K562 (cell line): ENCODE data around the gene PPP4R3A. TPM values are rescaled to one million over a fixed set of nuclear protein-coding genes. Genes with fewer than 3 reads are reported as not detected.
A peak's percentile ranks its signal among the peaks of the same experiment; 100 is the strongest.

Source experiments
- CREB1 ChIP-seq, 2 experiments: sonication (generic) in 1 of 2; formaldehyde crosslinking in 1 of 2; IDR thresholded peaks; 2 replicates each; pipeline versions ENCODE4 v1.6.1 to v1.8.0; 2012 to 2022; ENCODE audit warnings: inconsistent platforms in 1 of 2, mild to moderate bottlenecking in 1 of 2, missing genetic modification reagents in 1 of 2, moderate library complexity in 1 of 2
- ELF4 ChIP-seq: fragments of 450-650 bp; formaldehyde crosslinking; IDR thresholded peaks from 2 replicates; pipeline ENCODE4 v1.4.0; 2022; ENCODE audit warnings: missing genetic modification characterization
- GABPB1 ChIP-seq: sonication (generic); formaldehyde crosslinking; IDR thresholded peaks from 2 replicates; pipeline ENCODE4 v1.8.0; 2022; ENCODE audit warnings: mild to moderate bottlenecking, missing genetic modification reagents
- HDAC1 ChIP-seq, 2 experiments: fragments of 450-650 bp; IDR thresholded peaks; 2 replicates each; pipeline ENCODE4 v1.6.1; 2016 to 2017; ENCODE audit warnings: inconsistent platforms in 1 of 2, mild to moderate bottlenecking in 1 of 2, moderate library complexity in 1 of 2
- ID3 ChIP-seq, 2 experiments: fragments of 250-450 bp in 1 of 2; fragments of 450-650 bp in 1 of 2; sonication (Bioruptor Pico) in 1 of 2; IDR thresholded peaks; 2 replicates each; pipeline versions ENCODE4 v1.6.1 to v1.8.0; 2016 to 2021; ENCODE audit warnings: mild to moderate bottlenecking in 2 of 2, moderate library complexity in 2 of 2, missing compliant biosample characterization in 1 of 2, missing genetic modification characterization in 1 of 2
- KLF13 ChIP-seq: fragments of 450-650 bp; IDR thresholded peaks from 2 replicates; pipeline ENCODE4 v1.6.1; 2016; ENCODE audit warnings: missing genetic modification characterization, low read depth, mild to moderate bottlenecking, missing compliant biosample characterization, moderate library complexity, borderline replicate concordance
- PRDM10 ChIP-seq: fragments of 450-650 bp; IDR thresholded peaks from 2 replicates; pipeline ENCODE4 v1.6.1; 2018; ENCODE audit not compliant: partially characterized antibody
- RBM17 ChIP-seq: fragments of 200-400 bp; formaldehyde crosslinking; IDR thresholded peaks from 2 replicates; pipeline ENCODE4 v1.6.1; 2017; ENCODE audit warnings: low read depth, mild to moderate bottlenecking, low read length, borderline replicate concordance
- RNF219 ChIP-seq: fragments of 250-450 bp; sonication (Bioruptor Pico); IDR thresholded peaks from 2 replicates; pipeline ENCODE4 v1.5.0; 2022; ENCODE audit warnings: mild to moderate bottlenecking
- SNRNP70 ChIP-seq: fragments of 200-400 bp; formaldehyde crosslinking; optimal IDR thresholded peaks from 2 replicates; pipeline ENCODE3; 2017; ENCODE audit warnings: low read depth, low read length
- SRSF9 ChIP-seq: fragments of 200-400 bp; formaldehyde crosslinking; IDR thresholded peaks from 2 replicates; pipeline ENCODE4 v1.6.1; 2017; ENCODE audit warnings: low read depth, low read length, borderline replicate concordance
- ZNF592 ChIP-seq: fragments of 450-650 bp; IDR thresholded peaks from 2 replicates; pipeline ENCODE4 v1.6.1; 2017; ENCODE audit warnings: antibody characterized with exemption, mild to moderate bottlenecking
- ZSCAN29 ChIP-seq: fragments of 450-650 bp; IDR thresholded peaks from 2 replicates; pipeline ENCODE4 v1.6.1; 2017
- polyA plus RNA-seq, 8 experiments: library from polyadenylated mRNA; depleted of rRNA in 4 of 8; stranded (reverse) in 5 of 8; unstranded in 3 of 8; fragments of >200 nt; fragmentation: Nextera tagmentation in 2 of 8; fragmentation: Illumina TruSeq in 1 of 8; extraction: Ambion mirVana in 2 of 8; extraction: Trizol in 1 of 8; gene quantifications; 2 replicates each; pipeline versions ENCODE4 v1.2.1 to v1.2.3, GENCODE V29; 2011 to 2014; ENCODE audit warnings: inconsistent platforms in 1 of 8, missing spikeins in 1 of 8
- total RNA-seq, 7 experiments: library from RNA; depleted of rRNA in 6 of 7; stranded (reverse); fragments of >200 nt in 6 of 7; fragmentation: Illumina TruSeq in 2 of 7; extraction: Trizol in 2 of 7; gene quantifications; 2 replicates each; pipeline versions ENCODE4 v1.2.1 to v1.2.3, GENCODE V29; 2011 to 2021; ENCODE audit warnings: low replicate concordance in 1 of 7

The PPP4R3A gene
- total and polyA plus RNA-seq, 9 of the 15 experiments (the other 6 are each of a cell fraction or from before 2014, with no cell fraction given), result 9.5 to 54.9 (median 44.9) TPM

GRCh38 chr14:91510171-91511042 is at the start of gene PPP4R3A (continued):
- TF ChIP-seq PRDM10 (peak; percentile 20), CREB1 (IDR thresholded peaks at IDR 0.05) (peak; percentile 98), CREB1 (CRISPR knock-in tag; IDR thresholded peaks at IDR 0.05) (peak; percentile 99), RNF219 (CRISPR knock-in tag) (no peak), GABPB1 (CRISPR knock-in tag) (peak; percentile 54; the same call in 1 of the 2 replicates), ELF4 (no peak), SNRNP70 (no peak), HDAC1 (IDR thresholded peaks at IDR 0.05) (peak in 1 of 2 experiments; percentile 78; a peak in 2 of 4 replicates), RBM17 (no peak), ID3 (CRISPR knock-in tag; IDR thresholded peaks at IDR 0.05) (no peak), ID3 (tag; IDR thresholded peaks at IDR 0.05) (no peak), SRSF9 (no peak), KLF13 (tag) (peak; percentile 35; the same call in 1 of the 2 replicates), ZSCAN29 (no peak), ZNF592 (no peak)
